Measurements from ENCODE around the gene SYCP2L. TPM values are rescaled to one million over a fixed set of nuclear protein-coding genes. Genes with fewer than 3 reads are reported as not detected.

The SYCP2L gene
- total RNA-seq, 2 experiments from 2014 or later, result 0.13 TPM; not detected in 1

DNA sequence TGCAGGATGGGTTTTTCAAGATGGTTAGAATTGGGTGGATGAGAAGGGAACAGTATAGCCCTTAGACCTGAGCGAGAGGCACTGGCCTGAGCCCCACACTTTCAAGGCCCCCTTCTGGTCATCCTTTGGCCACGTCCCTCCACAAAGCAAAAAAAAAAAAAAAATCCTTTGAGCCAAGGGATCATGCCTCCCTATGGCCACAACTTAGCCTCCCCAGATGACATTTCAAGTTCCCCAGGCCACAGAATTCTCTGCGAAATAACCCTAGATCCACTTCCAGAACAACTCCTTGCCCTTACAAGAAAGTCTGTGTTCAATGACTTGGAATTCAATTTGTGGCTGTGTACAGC lies 126.8 kb downstream of the SYCP2L start:
- H3K36me3 Mint-ChIP-seq (ENCODE audit: low read depth), result no peaks in the 10 kb centered on the region
- POLR2A ChIA-PET, result no interaction called here
- no peaks in the 10 kb centered on the region for H3K9me3 Mint-ChIP-seq (ENCODE audit: insufficient read depth)
- no peak overlapping the region for H3K27ac Mint-ChIP-seq
- ATAC-seq (no peak), DNase-seq (no peak)
- CTCF ChIA-PET, result no interaction called here
- H3K4me1 Mint-ChIP-seq (ENCODE audit: low read depth), result no peaks in the 10 kb centered on the region
- H3K27me3 Mint-ChIP-seq (ENCODE audit: low read depth), result peaks cover 23% of the 10 kb centered on the region
- H3K4me3 Mint-ChIP-seq, result no peak overlapping the region

DNA sequence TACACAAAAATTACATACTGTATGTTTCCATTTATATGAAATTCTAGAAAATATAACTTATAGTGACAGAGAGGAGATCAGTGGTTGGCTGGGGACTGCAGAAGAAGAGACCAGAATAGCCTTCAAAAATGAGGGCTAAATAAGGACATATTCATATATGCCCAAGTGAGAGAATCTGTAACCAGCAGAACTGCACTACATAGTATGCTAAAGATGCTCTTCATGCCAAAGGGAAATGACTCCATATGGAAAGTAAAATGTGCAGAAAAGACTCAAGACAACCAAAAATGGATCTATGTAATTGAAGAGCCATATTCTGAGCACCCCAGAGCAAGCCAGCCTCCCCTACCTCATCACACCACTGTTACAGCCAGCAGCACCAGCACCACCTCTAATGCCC lies 128.2 kb downstream of the SYCP2L start:
- Mint-ChIP-seq H3K4me1 (ENCODE audit: low read depth) (no peaks in the 10 kb centered on the region), H3K27ac (no peak overlapping the region), H3K27me3 (ENCODE audit: low read depth) (peaks cover 23% of the 10 kb centered on the region), H3K9me3 (ENCODE audit: insufficient read depth) (no peaks in the 10 kb centered on the region), H3K4me3 (no peak overlapping the region), H3K36me3 (ENCODE audit: low read depth) (no peaks in the 10 kb centered on the region)
- ChIA-PET CTCF (no interaction called here), POLR2A (no interaction called here)
- no peak for ATAC-seq
- DNase-seq, result no peak

DNA sequence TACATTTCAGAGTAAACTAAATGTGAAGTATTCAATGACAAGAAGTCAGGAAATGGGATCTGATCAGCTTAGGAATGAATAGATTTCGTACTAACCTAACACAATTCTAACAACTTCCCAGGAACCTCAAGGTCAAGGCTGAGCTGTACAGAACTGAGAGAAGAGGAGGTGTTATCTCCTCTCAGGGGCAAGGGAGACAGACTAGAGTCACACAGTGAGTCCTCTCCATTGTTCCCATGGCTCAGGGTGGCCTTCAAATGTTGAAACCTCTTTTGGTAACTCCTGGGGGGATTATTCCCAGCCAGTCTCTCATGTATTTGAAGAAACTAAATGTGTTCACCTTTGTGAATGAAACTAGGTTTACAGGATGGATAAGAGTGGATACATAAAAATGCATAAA lies 129.6 kb downstream of the SYCP2L start:
- CTCF ChIA-PET, result no interaction called here

DNA sequence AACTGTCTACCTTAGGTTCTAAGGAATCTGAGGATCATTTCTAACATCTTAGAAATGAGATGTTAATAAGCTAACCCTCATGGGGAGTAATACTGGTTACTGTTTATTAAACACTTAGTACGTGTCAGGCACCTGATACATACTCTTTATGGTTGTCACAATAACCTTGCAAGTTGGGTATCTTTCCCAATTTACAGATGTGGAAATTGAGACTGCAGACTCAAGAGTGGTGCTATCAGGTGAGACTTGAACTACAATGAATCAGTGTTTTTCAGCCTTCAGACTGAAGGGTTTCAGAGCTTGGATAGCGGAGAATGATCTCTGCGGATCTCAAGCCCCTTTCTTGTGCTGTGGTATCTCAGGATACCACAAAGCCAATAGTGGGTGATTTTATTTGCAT lies 130.2 kb downstream of the SYCP2L start:
- Mint-ChIP-seq H3K27me3 (ENCODE audit: low read depth) (peaks cover 30% of the 10 kb centered on the region), H3K4me3 (no peak overlapping the region), H3K4me1 (ENCODE audit: low read depth) (no peaks in the 10 kb centered on the region), H3K36me3 (ENCODE audit: low read depth) (no peaks in the 10 kb centered on the region), H3K9me3 (ENCODE audit: insufficient read depth) (no peaks in the 10 kb centered on the region), H3K27ac (no peak overlapping the region)
- DNase-seq (no peak), ATAC-seq (no peak)
- ChIA-PET CTCF (no interaction called here), POLR2A (no interaction called here)

More for the DNA sequence above, 129.6 kb downstream of the SYCP2L start:
- DNase-seq (no peak), ATAC-seq (no peak)
- Mint-ChIP-seq H3K27me3 (ENCODE audit: low read depth) (peaks cover 26% of the 10 kb centered on the region), H3K27ac (no peak overlapping the region), H3K4me1 (ENCODE audit: low read depth) (no peaks in the 10 kb centered on the region), H3K36me3 (ENCODE audit: low read depth) (no peaks in the 10 kb centered on the region), H3K9me3 (ENCODE audit: insufficient read depth) (no peaks in the 10 kb centered on the region), H3K4me3 (no peak overlapping the region)
- POLR2A ChIA-PET, result no interaction called here

DNA sequence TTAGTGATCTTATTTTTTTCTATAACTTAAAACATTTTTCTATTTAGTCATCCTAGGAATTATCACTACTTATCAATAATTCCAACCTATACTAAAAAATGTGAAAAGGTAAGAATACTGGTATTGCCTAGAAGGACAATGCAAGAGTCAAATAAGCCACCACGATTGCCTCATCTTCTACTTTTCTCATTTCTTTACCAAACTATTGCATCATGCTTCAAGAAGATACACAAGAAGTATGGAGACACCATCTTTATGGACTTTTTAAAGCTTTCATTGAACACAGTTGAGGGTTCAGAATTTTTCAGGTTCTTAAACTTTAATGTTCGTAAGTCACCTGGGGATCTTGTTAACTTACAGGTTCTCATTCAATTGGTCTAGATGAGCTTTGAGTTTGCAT lies 131.4 kb downstream of the SYCP2L start:
- H3K36me3 Mint-ChIP-seq (ENCODE audit: low read depth), result no peaks in the 10 kb centered on the region
- ATAC-seq (no peak), DNase-seq (no peak)
- no peaks in the 10 kb centered on the region for H3K4me1 Mint-ChIP-seq (ENCODE audit: low read depth)
- POLR2A ChIA-PET, result no interaction called here
- CTCF ChIA-PET, result no interaction called here
- peaks cover 30% of the 10 kb centered on the region for H3K27me3 Mint-ChIP-seq (ENCODE audit: low read depth)
- no peaks in the 10 kb centered on the region for H3K9me3 Mint-ChIP-seq (ENCODE audit: insufficient read depth)
- H3K27ac Mint-ChIP-seq, result no peak overlapping the region
- no peak overlapping the region for H3K4me3 Mint-ChIP-seq

DNA sequence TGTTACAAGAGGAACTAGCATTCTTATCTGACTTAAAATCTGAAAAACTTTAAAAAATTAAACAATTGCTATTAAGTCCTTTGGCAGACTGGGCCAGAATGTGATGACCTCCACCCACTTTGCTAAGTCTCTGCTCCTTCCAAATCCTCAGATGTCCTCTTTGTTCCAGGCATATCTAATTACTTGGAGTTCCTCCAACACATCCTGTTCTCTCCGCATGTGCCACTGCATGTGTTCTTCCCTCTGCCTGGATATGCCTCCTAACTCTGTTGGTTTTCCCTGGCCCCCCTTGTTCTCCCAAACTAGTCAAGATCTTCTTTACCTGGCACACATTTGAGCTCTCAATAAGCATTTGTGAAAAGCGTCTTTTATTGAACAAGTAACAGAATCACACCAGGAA lies 134.2 kb downstream of the SYCP2L start:
- Mint-ChIP-seq H3K27me3 (ENCODE audit: low read depth) (peaks cover 29% of the 10 kb centered on the region), H3K27ac (no peak overlapping the region), H3K4me1 (ENCODE audit: low read depth) (no peaks in the 10 kb centered on the region), H3K9me3 (ENCODE audit: insufficient read depth) (no peaks in the 10 kb centered on the region), H3K36me3 (ENCODE audit: low read depth) (no peaks in the 10 kb centered on the region), H3K4me3 (no peak overlapping the region)
- CTCF ChIA-PET, result no interaction called here
- DNase-seq (no peak), ATAC-seq (no peak)
- POLR2A ChIA-PET, result no interaction called here

DNA sequence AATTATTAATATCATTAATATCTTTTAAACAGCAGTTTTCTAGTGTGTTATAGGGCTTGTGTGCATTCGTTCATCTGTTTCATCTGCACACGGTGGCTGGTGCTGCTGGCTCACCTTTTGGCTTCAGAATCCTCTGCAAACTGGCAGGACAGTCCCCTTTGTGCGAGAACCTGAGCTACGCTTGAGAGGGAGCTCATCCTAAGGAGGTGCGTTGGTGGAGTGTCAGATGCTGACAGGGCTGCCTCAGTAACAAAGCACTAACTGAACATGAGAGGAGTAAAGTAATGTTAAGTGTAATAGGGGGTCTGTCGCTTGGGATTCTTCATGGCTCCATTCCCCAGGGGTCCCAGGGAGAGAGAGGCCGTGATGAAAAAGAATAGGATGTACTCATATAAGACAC lies 134.9 kb downstream of the SYCP2L start:
- H3K36me3 Mint-ChIP-seq (ENCODE audit: low read depth), result no peaks in the 10 kb centered on the region
- no peak for ATAC-seq
- H3K27me3 Mint-ChIP-seq (ENCODE audit: low read depth), result peaks cover 30% of the 10 kb centered on the region
- ChIA-PET POLR2A (no interaction called here), CTCF (no interaction called here)
- no peak overlapping the region for H3K27ac Mint-ChIP-seq
- H3K9me3 Mint-ChIP-seq (ENCODE audit: insufficient read depth), result no peaks in the 10 kb centered on the region
- H3K4me1 Mint-ChIP-seq (ENCODE audit: low read depth), result no peaks in the 10 kb centered on the region
- DNase-seq, result no peak
- H3K4me3 Mint-ChIP-seq, result no peak overlapping the region

DNA sequence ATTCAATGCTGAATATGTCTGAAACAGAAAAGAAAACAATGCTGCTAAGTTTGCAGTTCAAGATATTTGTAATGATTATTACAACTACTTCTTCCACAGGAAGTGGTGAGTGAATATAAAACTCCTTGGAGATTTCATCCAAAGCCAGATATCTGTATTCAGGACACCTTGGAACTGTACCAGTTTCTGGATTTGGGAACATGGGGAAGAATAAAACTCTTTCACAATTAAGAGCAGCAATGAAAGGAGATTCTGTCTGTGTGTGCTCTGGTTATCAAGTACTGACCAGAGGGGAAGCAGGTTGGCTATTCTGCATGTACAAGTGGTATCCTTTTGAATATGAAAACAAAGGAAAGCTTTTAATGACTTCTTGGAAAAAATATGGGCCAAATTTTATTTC lies 136.2 kb downstream of the SYCP2L start:
- H3K4me3 Mint-ChIP-seq, result no peak overlapping the region
- CTCF ChIA-PET, result interaction anchor here (1.5 kb wide), 1 partner anchor 23 kb away, joined by 3 read pairs; no protein-coding TSS in a partner anchor
- H3K36me3 Mint-ChIP-seq (ENCODE audit: low read depth), result no peaks in the 10 kb centered on the region
- H3K9me3 Mint-ChIP-seq (ENCODE audit: insufficient read depth), result no peaks in the 10 kb centered on the region
- no peaks in the 10 kb centered on the region for H3K4me1 Mint-ChIP-seq (ENCODE audit: low read depth)
- ATAC-seq, result no peak
- DNase-seq, result no peak
- H3K27me3 Mint-ChIP-seq (ENCODE audit: low read depth), result peaks cover 37% of the 10 kb centered on the region
- POLR2A ChIA-PET, result no interaction called here
- no peak overlapping the region for H3K27ac Mint-ChIP-seq

Other genes with a start within 250 kb of the SYCP2L start
- gene C6orf52, start 192.4 kb upstream of the SYCP2L start, total RNA-seq, result 1 to 10 TPM; 2.3 to 2.9 TPM
- gene PAK1IP1, start 192.1 kb upstream of the SYCP2L start, total RNA-seq, result 10 to 100 TPM; 16.9 to 17.6 TPM
- gene TMEM14C, start 164.0 kb upstream of the SYCP2L start, total RNA-seq, result 10 to 100 TPM; 35.9 to 39.2 TPM
- gene TMEM14B, start 139.2 kb upstream of the SYCP2L start, total RNA-seq, result 10 to 100 TPM; 85.7 to 92.6 TPM
- gene MAK, start 48.5 kb upstream of the SYCP2L start, total RNA-seq, result under 1 TPM in 1 of 2 experiments, not detected in 1; 0.05 TPM
- gene GCM2, start 5.0 kb upstream of the SYCP2L start, total RNA-seq, result not detected
- gene ELOVL2, start 157.3 kb downstream of the SYCP2L start, total RNA-seq, result not detected
- gene SMIM13, start 206.8 kb downstream of the SYCP2L start, total RNA-seq, result 10 to 100 TPM in 1 of 2 experiments, 1 to 10 TPM in 1; 9.5 to 10.1 TPM
- gene ERVFRD-1, start 224.7 kb downstream of the SYCP2L start, total RNA-seq, result not detected